Right lung (tissue), 10 donors: Measurements from ENCODE around the gene HTATIP2. TPM values are rescaled to one million over a fixed set of nuclear protein-coding genes. Genes with fewer than 3 reads are reported as not detected.
"Not testable (repeated sequence)": the region's sequence is repeated elsewhere in the genome, so short reads cannot be mapped to it uniquely, and the experiment has no call there.

Experiments used
- DNase-seq, 2 donors: peaks; one replicate each; pipeline ENCODE4 v3.0.0-alpha.2; 2013
- long read RNA-seq, 8 donors: transcript quantifications; one replicate each; lab custom pipeline, GENCODE V29; 2026
- polyA plus RNA-seq, 5 donors: library from polyadenylated mRNA; unstranded; fragments of 120-200 nt; gene quantifications; one replicate each; pipeline versions ENCODE4 v1.2.1 to v1.2.3, GENCODE V29; 2013; ENCODE audit warnings: inconsistent platforms in 1 of 5, low replicate concordance in 1 of 5; ENCODE audit not compliant: insufficient read length in 5 of 5, insufficient read depth in 1 of 5

HTATIP2 gene
- polyA plus RNA-seq, result 1 to 10 TPM; 3.3 to 5.4 (median 3.9) TPM
- long read RNA-seq, donor 1, partial matches to known transcripts, result 0 of 5 reads
- long read RNA-seq, donor 1, other reads (novel, unspliced or antisense), result 0 of 5 reads
- long read RNA-seq, donor 2, partial matches to known transcripts, result 0 of 1 reads
- long read RNA-seq, donor 2, other reads (novel, unspliced or antisense), result 0 of 1 reads
- long read RNA-seq, donor 3, partial matches to known transcripts, result 0 of 3 reads
- long read RNA-seq, donor 3, other reads (novel, unspliced or antisense), result 0 of 3 reads
- long read RNA-seq, donor 4, partial matches to known transcripts, result 0 of 2 reads
- long read RNA-seq, donor 4, other reads (novel, unspliced or antisense), result 0 of 2 reads
- long read RNA-seq, donor 5, partial matches to known transcripts, result 0 of 5 reads
- long read RNA-seq, donor 5, other reads (novel, unspliced or antisense), result 0 of 5 reads
- long read RNA-seq, donor 6, partial matches to known transcripts, result 0 of 5 reads
- long read RNA-seq, donor 6, other reads (novel, unspliced or antisense), result 0 of 5 reads
- long read RNA-seq, donor 7, partial matches to known transcripts, result 0 of 5 reads
- long read RNA-seq, donor 7, other reads (novel, unspliced or antisense), result 0 of 5 reads
- long read RNA-seq, donor 8, partial matches to known transcripts, result 0 of 1 reads
- long read RNA-seq, donor 8, other reads (novel, unspliced or antisense), result 0 of 1 reads

GRCh38 chr11:20363500-20364340 lies at the start of gene HTATIP2:
Gene HTATIP2, plus strand, starts transcription at chr11:20363714. Its CDS starts 524 bp downstream, at chr11:20364238.
- peak in 1 of 2 donors; percentile 18 for DNase-seq

- no peak for DNase-seq
Measured at GRCh38 chr11:20315800-20316199, 47.7 kb upstream of the HTATIP2 start.

GRCh38 chr11:20321177-20321576 lies 42.3 kb upstream of the HTATIP2 start:
- no peak for DNase-seq

GRCh38 chr11:20327377-20327935 lies 36.1 kb upstream of the HTATIP2 start:
- DNase-seq, result no peak

GRCh38 chr11:20336056-20336455 lies 27.5 kb upstream of the HTATIP2 start:
- DNase-seq, result no peak

- DNase-seq, result peak in 1 of 2 donors; percentile 9
Measured at GRCh38 chr11:20337526-20338154, 25.9 kb upstream of the HTATIP2 start.

- no peak for DNase-seq
Measured at GRCh38 chr11:20342347-20343141, 21.0 kb upstream of the HTATIP2 start.

- no peak for DNase-seq
Measured at GRCh38 chr11:20351136-20351535, 12.4 kb upstream of the HTATIP2 start.

- no peak for DNase-seq
Measured at GRCh38 chr11:20351751-20352262, 11.7 kb upstream of the HTATIP2 start.

- no peak for DNase-seq
Measured at GRCh38 chr11:20353829-20354434, 9.6 kb upstream of the HTATIP2 start.

GRCh38 chr11:20355221-20356219 lies 8.0 kb upstream of the HTATIP2 start:
- no peak for DNase-seq

- DNase-seq, result no peak
Measured at GRCh38 chr11:20357150-20357549, 6.4 kb upstream of the HTATIP2 start.

- DNase-seq, result no peak
Measured at GRCh38 chr11:20360650-20361049, 2.9 kb upstream of the HTATIP2 start.

GRCh38 chr11:20362481-20362880 lies 1.0 kb upstream of the HTATIP2 start:
- DNase-seq, result no peak

- DNase-seq, result no peak
Measured at GRCh38 chr11:20363149-20363499, 390 bp upstream of the HTATIP2 start.

- DNase-seq, result no peak
Measured at GRCh38 chr11:20364341-20364792, 853 bp downstream of the HTATIP2 start.

- DNase-seq, result not testable (repeated sequence)
Measured at GRCh38 chr11:20365465-20365864, 2.0 kb downstream of the HTATIP2 start.

GRCh38 chr11:20367313-20367948 lies 3.9 kb downstream of the HTATIP2 start:
- no peak for DNase-seq
